GM19238 (cell line): Measurements from ENCODE around the gene DNAAF3.
A peak's percentile ranks its signal among the peaks of the same experiment; 100 is the strongest.

Source experiments
- DNase-seq: peaks from one replicate; pipeline ENCODE4 v3.0.0; 2011; ENCODE audit warnings: low spot score; ENCODE audit not compliant: insufficient read length

DNAAF3 gene

DNA sequence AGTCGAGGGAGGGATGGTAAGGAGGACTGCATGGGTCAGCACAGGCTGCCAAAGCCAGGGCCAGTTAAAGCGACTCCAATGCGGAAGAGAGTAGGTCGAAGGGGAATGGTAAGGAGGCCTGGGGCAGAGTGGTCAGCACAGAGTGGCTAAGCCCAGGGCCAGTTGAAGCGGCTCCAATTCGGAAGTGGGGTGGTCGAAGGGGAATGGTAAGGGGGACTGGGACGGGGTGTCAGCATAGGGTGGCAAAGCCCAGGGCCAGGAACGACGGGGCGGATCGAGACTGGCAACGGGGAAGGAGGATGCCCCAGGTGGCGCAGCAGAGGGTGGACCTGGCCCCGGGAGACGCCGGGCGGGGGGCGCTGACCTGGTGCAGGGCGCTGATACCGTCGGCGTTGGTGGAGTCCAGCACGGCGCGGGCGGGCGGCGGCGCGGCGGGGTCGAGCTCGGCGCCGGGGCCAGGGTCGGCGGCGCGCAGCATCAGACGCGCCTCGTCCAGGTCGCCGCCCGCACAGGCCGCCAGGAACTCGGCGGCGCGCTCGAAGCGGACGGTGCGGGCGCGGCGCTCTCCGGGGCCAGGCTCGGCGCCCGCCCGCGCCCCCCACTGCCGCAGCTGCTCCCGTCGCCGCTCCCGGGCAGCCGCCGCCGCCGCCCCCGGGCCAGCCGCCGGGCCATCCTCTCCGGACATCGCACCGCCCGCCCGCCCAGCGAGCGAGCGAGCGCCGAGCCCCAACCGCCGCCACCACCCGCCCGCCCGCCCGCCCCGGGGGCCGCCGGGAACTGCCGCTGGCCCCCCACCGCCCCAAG is 49.4 kb downstream of the DNAAF3 start, which contains the start of gene PPP1R12C:
Gene PPP1R12C (minus strand): TSS at position 779 of the 804 bp plus-strand sequence. CDS start 94 bp downstream, at position 685.
- no peak for DNase-seq

DNA sequence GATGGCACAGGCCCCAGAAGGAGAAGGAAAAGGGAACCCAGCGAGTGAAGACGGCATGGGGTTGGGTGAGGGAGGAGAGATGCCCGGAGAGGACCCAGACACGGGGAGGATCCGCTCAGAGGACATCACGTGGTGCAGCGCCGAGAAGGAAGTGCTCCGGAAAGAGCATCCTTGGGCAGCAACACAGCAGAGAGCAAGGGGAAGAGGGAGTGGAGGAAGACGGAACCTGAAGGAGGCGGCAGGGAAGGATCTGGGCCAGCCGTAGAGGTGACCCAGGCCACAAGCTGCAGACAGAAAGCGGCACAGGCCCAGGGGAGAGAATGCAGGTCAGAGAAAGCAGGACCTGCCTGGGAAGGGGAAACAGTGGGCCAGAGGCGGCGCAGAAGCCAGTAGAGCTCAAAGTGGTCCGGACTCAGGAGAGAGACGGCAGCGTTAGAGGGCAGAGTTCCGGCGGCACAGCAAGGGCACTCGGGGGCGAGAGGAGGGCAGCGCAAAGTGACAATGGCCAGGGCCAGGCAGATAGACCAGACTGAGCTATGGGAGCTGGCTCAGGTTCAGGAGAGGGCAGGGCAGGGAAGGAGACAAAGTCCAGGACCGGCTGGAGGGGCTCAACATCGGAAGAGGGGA is 50.1 kb downstream of the DNAAF3 start:
- peak; percentile 82 for DNase-seq

DNA sequence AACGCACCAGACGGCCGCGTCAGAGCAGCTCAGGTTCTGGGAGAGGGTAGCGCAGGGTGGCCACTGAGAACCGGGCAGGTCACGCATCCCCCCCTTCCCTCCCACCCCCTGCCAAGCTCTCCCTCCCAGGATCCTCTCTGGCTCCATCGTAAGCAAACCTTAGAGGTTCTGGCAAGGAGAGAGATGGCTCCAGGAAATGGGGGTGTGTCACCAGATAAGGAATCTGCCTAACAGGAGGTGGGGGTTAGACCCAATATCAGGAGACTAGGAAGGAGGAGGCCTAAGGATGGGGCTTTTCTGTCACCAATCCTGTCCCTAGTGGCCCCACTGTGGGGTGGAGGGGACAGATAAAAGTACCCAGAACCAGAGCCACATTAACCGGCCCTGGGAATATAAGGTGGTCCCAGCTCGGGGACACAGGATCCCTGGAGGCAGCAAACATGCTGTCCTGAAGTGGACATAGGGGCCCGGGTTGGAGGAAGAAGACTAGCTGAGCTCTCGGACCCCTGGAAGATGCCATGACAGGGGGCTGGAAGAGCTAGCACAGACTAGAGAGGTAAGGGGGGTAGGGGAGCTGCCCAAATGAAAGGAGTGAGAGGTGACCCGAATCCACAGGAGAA is 50.9 kb downstream of the DNAAF3 start:
- no peak for DNase-seq

DNA sequence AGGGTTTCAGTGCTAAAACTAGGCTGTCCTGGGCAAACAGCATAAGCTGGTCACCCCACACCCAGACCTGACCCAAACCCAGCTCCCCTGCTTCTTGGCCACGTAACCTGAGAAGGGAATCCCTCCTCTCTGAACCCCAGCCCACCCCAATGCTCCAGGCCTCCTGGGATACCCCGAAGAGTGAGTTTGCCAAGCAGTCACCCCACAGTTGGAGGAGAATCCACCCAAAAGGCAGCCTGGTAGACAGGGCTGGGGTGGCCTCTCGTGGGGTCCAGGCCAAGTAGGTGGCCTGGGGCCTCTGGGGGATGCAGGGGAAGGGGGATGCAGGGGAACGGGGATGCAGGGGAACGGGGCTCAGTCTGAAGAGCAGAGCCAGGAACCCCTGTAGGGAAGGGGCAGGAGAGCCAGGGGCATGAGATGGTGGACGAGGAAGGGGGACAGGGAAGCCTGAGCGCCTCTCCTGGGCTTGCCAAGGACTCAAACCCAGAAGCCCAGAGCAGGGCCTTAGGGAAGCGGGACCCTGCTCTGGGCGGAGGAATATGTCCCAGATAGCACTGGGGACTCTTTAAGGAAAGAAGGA is 51.8 kb downstream of the DNAAF3 start:
- DNase-seq = no peak

- DNase-seq = no peak
Measured at GRCh38 chr19:55113570-55114039, 52.8 kb downstream of the DNAAF3 start.

DNA sequence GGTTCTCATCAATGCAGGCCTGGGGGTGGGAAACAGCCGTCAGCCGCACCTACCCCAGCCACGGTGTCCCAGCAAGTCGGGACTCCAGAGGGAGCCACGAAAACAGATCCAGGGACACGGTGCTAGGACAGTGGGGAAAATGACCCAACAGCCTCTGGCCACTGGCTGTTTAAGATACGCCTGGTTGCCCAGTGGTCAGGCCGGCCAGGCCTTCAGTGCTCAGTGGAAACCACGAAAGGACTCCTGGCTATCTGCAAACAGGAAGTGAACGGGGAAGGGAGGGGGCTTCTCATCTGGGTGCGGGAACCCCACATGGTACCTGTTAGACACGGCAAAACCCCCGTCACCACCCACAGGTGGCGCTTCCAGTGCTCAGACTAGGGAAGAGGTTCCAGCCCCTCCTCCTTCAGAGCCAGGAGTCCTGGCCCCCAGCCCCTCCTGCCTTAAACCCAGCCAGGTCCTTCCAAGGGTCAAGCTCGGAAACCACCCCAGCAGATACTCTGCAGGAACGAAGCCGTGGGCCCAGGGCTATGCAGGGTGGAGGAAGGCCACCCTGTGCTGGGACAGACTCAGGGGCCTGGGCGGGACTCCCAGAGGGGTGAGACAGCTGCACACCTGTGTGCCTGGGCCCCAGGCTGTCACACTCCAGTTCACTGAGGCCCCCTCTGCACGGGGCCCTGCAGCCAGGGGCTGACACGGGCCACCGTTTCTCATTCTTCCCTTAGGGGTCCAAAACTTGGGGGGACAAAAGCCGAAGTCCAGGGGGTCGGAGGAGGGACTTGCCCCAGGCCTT is 53.4 kb downstream of the DNAAF3 start:
- no peak for DNase-seq

DNA sequence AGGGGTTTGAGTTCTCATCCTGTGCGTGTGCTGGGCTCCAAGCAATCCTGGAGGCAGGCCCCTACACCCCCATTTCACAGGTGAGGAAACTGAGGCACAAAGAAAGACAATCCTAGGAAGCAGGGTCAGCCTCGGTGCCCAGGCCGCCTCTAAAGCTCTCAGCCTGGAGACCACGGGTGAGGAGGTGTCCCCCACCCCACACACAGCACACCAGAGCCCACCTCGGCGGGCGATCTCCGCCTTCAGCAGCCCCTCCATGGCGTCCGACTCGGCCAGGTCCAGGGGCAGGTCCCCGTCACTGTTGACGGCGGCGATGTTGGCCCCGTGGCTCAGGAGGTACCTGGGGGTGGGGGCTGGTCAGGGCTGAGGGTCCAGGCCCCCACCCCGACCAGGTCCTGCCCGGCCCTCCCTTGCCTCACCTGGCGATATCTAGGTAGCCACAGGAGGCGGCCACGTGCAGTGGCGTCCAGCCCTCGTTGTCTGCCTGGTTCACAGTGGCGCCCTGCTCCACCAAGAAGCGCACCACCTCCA is 54.1 kb downstream of the DNAAF3 start:
- no peak for DNase-seq

DNA sequence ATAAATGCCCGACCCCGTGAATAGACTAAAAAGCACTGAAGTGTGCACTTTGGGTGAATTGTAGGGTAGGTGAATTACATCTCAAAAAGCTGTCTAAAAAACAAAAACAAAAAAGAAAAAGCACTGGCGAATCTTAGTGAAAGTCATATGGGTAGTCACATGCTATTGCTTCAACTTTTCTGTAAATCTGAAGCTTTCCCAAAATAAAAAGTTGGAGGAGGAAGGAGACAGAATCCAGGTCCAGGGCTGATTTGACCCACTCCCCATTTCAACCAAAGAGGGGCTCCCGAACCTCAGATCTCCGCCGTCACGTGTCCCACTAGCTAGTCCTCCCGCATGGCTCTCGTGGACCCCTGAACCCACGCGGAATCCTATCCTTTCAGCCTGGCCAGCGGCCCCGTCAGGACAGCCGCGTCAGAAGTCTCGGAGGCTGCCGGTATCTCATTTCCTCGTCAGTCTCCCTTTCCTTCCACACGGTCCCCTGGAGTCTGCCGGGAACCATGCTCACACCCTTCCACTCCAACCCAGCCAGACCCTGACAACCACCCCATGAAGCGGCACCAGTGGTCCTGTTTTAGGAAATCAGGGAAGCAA is 55.1 kb downstream of the DNAAF3 start:
- DNase-seq = no peak

- no peak for DNase-seq
Measured at GRCh38 chr19:55109527-55110291, 56.7 kb downstream of the DNAAF3 start.
